GM19324 (cell line): ENCODE measurements around the gene PRKAR1B.

Experiments used
- ATAC-seq: cut with Tn5 transposase; IDR thresholded peaks from one replicate; pipeline ENCODE4 v1.9.1; 2021; ENCODE audit warnings: mild to moderate bottlenecking, moderate library complexity; ENCODE audit not compliant: unreplicated experiment, low FRiP score

Gene PRKAR1B

DNA sequence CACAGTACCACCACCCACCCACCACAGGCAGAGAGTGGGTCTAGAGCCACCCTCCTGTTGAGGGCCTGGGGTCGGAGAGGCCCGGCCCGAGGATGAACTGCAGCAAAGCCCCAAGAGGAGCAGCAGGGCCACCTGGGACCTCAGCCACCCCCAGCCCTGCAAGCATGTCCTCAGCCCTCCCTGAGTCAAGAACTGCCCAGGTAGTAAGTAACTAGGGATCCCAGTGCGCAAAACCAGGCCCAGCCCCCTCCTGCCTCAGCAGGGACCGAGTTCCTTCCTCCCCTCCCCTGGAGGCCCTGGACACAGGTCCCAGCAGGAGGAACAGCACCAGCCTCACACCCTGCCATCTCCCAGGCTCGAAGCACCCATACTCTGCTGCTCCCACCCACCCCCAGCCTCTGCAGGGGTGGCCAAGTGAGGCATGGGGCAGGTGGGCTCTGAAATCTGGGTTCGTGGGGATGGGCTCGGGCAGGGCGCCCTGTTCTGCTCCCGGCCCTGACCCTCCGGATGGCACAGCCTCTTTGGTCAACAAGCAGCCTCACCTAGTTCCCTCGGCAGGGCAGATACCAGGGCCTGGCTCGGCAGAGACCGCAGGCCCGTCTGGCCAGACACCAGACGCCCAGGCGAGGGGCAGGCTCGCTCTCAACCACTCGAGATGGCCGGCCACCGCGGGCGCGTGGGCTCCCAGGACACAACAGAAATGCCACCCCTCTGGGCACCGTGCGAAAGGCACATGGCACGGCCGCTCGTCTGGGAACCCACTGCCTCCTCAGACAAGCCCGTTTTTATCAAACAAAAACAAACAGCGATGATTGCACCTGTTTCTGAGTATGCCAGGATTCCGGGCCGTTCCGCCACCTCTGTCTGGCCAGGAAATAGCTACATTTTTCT lies 222.6 kb downstream of the PRKAR1B start:
- no peak for ATAC-seq

GRCh38 chr7:503575-504111 lies 223.4 kb downstream of the PRKAR1B start:
- no peak for ATAC-seq

- no peak for ATAC-seq
Observed at GRCh38 chr7:502296-502695, 224.8 kb downstream of the PRKAR1B start.

GRCh38 chr7:501526-501925 lies 225.6 kb downstream of the PRKAR1B start:
- no peak for ATAC-seq

GRCh38 chr7:500521-501420 lies 226.3 kb downstream of the PRKAR1B start:
- no peak for ATAC-seq

GRCh38 chr7:499853-500485 lies 227.1 kb downstream of the PRKAR1B start:
- no peak for ATAC-seq
